GM19193 (cell line): ENCODE data around the gene ASF1B.
A peak's percentile ranks its signal among the peaks of the same experiment; 100 is the strongest.

Experiments used
- POLR2A ChIP-seq: IDR thresholded peaks from 4 replicates; pipeline ENCODE4 v1.6.1; 2011; ENCODE audit not compliant: insufficient read depth, insufficient read length; ENCODE audit errors: extremely low read depth

The ASF1B gene

DNA sequence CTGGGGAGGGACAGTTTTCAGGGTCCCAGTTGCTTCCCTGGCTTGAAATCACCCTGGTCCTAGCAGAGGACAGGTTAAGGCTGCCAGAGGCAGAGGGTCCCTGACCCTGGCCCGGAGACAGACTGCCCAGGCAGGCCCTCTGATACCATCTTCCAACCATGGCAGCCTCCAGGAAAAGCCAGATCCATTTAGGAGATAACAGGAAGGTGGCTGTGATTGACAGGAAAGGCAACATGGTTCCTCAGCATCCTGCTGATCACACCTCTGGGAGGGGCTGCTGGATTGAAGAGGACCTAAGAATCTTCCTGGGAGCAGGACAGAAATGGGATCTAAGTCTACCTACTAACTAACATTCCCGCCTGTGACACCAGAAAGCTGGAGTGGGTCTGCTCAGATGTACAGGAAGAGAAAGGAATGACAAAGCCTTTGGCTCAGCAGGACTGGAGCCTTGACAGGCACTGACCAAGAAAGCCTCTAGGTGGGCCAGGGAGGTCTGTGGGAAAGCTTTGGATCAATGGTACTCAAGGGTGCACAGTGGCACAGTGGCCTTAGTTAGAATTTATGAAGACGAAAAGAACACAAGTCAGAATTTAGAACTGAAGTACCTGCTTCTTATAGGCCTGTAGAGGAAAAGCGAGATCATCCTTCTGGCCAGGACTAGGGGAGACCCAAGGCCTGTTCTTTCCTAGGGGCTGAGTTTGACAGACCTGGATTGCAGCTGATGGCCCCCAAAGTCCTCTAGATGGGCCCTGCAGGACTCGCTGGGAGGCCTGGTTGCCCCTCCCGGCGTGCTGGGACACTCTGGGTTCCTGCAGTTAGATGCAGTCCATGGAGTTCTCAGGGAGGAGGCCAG lies 16.5 kb downstream of the ASF1B start:
- no peak for TF ChIP-seq POLR2A

DNA sequence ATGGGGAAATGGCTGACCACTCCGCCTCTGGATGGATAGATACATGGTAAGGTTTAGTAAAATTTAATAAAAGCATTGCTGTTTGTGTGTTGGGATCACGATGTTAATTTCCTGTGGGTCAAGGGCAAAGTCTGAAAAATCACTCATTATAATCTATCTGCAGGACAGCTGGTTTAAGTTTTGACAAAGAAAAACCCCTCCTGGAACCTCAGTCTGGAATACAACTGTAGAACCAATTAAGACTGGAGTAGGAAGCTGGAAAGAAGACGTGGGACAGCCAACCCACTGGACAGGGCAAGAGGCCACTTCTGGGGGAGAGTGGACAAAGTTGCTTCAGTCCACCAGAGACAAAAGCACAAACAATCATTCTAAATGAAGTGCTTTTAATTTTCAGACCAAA lies 17.2 kb downstream of the ASF1B start:
- TF ChIP-seq POLR2A = no peak

DNA sequence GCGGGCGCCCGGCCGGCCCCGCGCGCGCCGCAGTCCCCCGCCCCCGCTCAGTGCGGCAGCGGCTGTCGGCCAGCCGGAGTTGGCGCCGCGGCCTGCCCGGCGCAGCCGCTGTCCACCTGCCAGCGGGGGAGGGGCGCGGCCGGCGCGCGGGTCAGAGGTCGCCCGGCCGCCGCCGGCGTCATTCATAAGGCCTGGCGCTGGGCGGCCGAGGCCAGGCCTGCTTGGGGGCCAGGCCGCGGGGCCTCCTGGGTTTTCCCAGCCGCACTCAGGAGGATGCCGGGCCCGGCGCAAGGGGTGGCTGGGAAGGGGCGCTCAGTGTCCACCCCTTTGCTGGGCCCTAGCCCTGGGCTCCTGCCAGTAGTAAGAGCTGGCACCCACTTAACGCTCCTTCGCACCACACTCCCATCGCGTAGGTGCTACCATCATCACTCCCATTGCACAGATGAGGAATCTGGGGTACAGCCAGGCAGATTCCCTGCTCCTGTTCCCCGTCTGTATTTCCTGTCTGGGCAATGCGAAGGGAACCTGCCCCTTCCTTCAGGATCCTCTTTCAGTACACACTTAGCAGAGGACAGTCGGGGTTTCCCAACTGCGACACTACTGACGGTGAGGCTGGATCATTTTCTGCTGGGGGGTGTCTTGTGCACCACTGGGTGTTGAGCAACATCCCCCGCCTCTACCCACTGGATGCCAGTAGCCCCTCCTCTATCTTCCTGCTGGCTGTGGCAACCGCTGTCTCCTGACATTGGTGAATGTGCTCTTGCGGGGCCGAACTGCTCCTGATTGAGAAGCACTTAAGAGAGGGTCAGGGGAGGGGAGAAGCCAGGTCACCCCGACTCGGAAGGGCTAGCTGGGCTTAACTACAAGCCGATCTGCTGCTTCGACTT lies 18.0 kb downstream of the ASF1B start:
- TF ChIP-seq POLR2A = peak; percentile 4

DNA sequence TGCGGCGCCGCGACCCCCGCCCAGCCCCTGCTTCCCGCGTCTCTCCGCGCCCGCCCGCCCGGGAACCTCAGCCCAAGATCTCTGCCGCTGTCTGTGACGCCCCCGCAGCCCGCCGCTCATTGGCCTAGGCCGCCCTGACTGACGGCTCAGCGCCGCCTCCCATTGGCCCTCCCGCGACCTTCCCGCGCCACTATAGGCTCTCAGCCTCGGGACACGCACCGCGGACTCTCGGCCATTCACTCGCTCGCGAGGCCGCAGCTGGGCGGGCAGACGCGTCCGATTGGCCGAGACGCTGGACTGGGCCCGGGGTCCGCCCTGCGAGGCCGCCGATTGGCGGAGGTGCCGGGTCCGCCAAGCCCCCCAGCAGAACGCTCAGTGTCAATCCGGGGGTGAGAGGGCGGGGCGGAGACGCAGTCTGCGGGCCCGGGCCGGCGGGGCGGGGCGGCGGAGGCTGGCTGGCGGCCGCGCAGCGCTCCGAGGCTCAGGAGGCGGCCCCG lies 18.7 kb downstream of the ASF1B start, which contains the start of gene PRKACA:
TSS of gene PRKACA (minus strand) at position 95 of the 497 bp plus-strand sequence. CDS start 215 bp downstream, outside the sequence.
- TF ChIP-seq POLR2A = no peak

DNA sequence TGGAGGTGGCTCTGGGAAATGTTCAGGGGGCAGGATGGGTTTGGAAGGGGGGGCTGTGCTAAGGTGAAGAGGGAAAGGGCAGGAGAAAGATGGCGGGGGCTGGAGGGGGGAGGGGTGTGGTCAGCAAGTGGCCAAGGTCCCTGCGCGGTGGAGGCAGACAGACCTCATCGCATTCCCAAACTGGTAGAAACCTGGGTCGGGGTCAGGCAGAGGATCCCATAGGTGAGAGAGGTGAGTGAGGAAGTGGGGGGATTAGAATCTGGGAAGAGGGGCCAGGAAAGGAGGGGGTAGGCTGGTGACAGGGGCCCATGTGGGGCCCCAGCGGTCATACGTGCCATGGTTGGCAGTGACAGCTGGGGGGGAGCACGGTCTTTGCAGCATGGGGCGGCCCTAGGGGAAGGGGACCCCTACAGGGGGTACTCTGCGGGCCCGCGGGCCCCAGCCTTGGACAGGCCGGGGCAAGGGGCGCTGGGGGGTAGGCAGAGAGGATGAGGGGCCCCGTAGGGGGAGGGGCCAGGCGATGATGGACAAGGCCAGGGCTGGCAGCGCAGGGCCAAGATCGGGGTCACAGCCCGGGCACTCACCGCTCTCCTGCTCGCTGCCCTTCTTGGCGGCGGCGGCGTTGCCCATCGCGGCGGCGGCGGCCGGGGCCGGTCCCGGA lies 19.3 kb downstream of the ASF1B start:
- TF ChIP-seq POLR2A = no peak

DNA sequence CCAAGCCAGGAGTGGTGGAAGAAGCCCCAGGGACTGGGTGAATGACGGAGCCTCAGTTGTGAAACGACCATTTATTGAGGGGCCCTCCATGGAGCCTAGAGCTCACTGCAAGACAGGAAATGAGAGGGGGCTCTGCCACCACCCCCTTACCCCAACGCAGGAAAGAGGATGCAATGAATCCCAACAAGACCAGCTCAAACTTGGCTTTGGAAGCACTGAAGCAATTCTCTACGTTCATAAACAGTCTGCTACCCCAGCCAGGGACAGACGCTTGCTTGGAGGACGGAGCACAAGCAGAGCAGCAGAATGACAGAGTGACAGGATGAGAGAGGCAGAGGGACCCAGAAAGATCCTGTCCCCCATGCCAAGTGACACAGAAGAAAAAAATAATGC lies 19.9 kb downstream of the ASF1B start:
- no peak for TF ChIP-seq POLR2A

DNA sequence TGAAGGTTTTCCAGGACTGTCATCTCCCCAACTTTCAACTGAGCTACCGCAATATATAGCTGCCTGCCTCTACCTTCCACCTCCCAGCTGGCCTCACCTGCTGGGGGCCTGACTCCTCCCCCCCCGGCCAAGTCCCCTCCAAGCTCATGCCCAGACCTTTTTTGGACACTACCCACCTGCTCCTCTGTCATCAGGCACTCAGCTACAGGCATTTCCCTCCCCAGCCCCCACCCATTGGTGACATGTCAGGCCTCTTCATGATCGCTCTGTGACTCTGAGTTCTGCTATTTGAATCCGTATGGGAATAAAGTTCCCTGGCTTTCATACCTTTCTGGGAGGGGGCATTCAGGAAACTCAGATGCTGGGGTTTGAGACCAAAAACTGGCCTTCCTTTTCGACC lies 20.6 kb downstream of the ASF1B start:
- no peak for TF ChIP-seq POLR2A

DNA sequence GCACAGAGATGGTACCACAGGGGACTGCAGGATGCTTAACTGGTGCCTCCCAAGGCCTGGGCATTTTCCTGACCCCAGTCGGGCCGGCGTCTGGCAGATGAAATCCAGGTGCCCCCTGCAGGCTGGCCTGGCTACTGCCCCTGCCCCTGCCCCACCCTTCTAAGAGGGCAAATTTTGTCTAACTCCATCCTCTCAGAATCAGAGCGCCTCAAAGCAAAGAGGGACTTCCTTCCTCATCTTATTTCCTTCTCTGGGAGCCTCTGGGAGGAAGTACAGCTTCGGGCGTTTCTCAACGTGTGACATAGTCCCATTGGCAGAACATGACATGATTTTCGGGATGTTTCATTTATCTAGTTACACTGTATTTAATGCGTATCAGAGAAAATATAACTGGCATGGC lies 21.5 kb downstream of the ASF1B start:
- no peak for TF ChIP-seq POLR2A

DNA sequence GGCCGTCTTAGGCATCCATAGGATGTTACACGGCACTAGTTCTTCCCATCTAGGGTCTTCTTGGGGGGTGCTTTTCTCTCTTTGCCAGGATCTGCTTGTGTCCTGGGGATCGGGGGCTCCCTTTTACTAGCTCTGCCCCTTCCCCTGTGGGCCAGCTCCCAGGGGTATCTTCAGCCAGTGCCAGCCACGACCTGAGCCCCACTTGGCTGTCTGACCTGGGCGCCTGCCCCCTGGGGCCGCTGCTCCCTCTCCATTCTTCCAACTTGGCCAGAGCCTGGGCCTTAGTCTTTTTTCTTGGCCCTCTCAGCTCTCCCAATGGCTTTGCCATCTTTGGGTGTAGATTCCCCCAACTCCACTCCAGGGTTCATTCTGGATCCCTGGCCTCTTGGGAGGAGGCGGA lies 21.9 kb downstream of the ASF1B start:
- no peak for TF ChIP-seq POLR2A

DNA sequence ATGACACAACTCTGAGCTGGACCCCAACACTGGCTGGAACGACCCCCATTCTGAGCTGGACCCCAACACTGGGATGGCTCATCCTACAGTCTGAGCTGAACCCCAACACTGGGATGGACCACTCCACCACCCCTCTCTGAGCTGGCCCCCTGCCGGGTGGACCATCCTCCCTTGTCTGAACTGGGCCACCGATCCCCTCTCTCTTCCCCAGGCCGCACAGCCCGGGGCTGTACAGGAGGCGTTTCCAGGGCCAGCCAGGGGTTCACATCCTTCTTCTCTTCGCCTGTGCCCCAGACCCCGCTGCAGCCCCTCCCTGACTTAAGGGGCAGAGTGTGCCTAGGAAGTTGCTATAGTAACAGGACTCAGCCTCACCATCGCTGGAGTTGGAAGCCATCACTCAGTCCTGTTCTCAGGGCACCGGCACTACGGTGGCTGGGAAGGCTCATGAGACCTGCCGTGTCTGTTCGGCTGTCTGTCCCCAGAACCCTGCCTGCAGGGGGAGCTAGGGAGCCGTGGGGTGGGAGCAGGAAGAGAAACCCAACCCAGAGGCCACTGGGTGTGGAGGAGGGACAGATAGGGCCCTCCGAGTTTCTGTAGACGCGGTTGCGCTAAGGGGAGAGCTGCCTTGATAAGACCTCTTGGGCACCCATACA lies 22.5 kb downstream of the ASF1B start:
- no peak for TF ChIP-seq POLR2A

DNA sequence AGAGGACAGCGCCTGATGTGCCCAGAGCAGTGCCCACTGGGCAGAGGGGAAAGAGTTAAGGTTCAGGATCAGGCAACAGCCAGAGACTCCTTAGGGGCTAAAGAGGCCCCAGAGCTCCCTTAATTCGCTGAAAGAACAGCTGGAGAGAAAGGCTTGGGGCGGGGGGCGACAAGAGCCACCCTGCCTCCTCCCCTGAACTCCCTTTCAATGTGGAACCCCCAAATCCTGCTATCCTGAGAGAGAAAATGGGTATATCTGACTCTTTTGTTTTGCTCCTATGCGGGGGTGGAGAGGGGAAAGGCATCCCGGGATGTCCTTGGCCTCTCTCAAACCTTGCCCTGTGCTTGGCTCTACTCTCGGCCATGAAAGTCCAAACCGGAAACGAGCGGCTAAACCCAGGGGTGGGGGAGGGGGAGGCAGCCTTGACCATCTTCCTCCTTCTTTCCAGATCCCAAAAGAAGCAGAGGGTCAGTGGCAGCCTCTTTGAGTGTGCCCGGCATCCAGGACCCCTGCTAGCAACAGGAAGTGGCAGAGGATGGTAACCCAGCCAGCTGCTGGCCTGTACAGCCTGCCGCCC lies 23.5 kb downstream of the ASF1B start:
- no peak for TF ChIP-seq POLR2A

DNA sequence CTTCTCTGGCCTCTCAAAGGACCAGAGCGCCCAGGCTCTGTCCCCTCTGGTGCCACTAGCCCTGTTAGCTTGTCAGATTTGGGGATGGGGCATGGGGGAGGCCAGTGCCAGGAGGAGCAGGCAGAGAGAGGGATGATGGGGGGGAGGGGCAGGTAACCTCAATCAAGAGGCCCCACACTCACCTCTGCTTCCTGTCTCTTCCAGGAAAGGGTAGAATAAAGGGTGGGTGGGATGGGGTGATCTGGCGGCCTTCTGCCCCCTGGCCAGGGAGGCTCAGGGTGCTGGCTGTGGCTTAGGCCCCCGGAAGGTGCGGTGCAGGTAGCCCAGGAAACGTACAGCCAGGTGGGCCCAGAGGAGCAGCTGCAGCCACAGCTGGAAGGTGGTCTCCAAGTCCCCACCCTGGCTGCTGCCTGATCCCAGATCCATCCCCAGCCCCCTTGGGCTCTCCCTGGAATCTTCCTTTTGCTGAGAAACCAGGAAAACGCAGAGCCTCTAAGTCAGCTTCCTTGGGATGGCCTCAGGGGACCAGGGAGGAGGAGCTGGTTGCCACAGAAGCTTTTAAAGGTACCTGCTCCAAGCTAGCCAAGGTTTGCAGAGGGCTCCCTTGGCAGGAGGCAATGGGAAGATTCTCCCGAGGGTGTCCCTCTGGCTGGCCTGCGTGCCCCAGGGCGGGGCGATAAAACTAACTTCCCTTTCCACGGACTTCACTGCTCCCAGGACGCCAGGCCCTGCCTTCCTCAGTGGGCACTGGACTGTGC lies 24.2 kb downstream of the ASF1B start:
- TF ChIP-seq POLR2A = no peak

DNA sequence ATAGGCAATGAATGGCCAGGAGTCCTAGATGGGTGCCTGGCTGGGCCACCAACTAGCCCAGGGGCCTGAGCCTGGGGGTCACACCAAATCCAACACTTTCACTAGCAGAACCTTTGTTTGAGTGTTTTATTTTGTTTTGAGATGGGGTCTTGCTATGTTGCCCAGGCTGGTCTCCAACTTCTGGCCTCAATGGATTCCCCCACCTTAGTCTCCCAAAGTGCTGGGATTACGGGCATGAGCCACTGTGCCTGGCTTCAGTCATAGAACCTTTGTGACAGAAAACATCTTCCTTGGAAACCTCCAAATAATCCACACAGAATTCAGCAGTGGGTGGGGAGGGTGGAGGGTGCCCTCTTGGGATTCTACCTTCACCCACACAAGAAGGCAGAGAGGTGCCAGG lies 24.9 kb downstream of the ASF1B start:
- no peak for TF ChIP-seq POLR2A
